Amygdala (tissue), 56 donors: ENCODE results near the gene KRTAP3-3.

Experiments
- DNase-seq, 56 donors: peaks; one replicate each; lab custom pipeline; 2025; lab: John Stamatoyannopoulos, UW

The KRTAP3-3 gene

GRCh38 chr17:41008811-41009210 lies 14.8 kb upstream of the KRTAP3-3 start, which contains the start of gene KRTAP3-1:
KRTAP3-1 (minus strand) TSS chr17:41009128; CDS start chr17:41009074, 54 bp downstream.
- no peak for DNase-seq

DNA sequence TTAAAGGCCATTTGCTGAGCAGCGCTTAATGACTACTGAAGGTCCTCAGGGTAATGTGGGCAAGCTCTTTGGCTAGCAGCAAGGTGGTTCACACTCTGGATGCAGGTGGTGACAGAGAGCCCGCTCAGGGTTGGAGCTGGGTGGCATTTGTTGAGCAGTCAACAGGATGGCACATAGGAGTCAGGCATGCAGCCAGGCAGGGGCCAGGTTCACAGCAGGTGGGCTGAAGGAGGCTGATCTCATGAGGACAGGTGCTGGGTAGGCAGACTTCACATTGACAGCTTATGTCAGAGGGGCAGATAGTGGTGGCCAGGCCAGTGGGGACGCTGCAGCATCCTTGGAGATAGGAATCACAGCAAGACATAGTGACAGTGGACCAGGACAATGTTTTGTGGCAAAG lies 10.4 kb upstream of the KRTAP3-3 start:
- no peak for DNase-seq

GRCh38 chr17:41003926-41004325 lies 10.0 kb upstream of the KRTAP3-3 start:
- DNase-seq = no peak

- no peak for DNase-seq
Measured at GRCh38 chr17:41002814-41003213, 8.8 kb upstream of the KRTAP3-3 start.

DNA sequence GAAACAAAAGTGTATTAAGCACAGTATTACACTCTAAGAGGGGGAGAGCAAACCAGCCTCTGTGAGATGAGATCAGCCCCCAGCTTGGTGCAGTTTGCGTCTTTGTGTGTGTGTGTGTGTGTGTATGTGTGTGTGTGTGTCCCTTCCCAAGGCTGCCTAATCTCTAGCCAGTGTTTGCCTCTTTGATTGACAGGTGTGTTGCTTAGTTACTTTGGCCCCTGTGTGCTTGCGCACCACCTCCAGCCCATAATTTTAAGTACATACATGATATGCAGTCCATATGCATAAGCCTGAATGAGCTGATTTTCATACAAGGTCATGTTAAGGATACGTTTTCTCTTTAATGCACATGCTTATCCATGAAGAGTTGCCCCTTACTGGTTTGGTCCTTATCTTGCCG lies 7.8 kb upstream of the KRTAP3-3 start:
- DNase-seq = no peak

GRCh38 chr17:40999563-40999962 lies 5.6 kb upstream of the KRTAP3-3 start, which contains the start of gene KRTAP3-2:
KRTAP3-2 (minus strand) TSS chr17:40999906; CDS start chr17:40999853, 53 bp downstream.
- peak in 2 of 56 donors; percentile 0 to 3 for DNase-seq

GRCh38 chr17:40997361-40997760 lies 3.4 kb upstream of the KRTAP3-3 start:
- no peak for DNase-seq

DNA sequence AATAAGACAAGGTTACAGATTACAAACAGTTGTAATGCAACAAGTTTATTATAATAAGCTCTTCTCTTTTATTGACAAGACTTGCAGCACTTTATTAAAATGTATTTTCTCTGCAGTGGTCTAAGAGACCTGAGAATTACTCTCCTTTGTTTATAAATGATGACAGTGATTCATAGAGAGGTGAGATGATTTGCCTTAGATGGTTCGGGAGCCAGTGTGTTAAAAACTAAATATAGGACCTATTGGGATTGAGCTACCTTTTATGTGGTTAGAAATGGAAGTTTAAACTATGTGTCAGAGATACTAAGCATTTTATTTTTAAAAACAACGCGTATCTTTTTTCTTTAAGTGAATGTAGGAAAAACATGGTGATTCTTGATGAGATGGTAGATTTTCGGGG lies 2.9 kb upstream of the KRTAP3-3 start:
- DNase-seq = no peak

- DNase-seq = no peak
Measured at GRCh38 chr17:40995116-40995515, 1.2 kb upstream of the KRTAP3-3 start.

DNA sequence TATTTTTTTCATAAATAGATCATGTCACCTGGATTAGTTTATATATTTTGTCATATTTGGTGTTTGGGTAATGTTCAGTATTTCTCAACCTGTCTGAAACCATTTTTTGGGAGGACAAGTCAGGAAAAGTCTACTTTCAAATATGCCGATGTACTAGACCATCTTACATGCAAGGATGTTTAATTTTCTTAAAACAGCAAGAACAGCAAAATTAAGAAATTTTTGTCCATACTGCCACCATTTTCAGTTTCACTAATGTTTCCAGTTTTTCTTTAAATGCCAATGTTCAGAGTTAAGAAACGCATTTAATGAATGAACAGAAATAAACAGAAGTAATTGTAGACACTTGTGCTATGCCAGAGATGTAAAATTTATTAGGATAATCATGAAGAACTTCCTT lies 880 bp downstream of the KRTAP3-3 start:
- DNase-seq = no peak

DNA sequence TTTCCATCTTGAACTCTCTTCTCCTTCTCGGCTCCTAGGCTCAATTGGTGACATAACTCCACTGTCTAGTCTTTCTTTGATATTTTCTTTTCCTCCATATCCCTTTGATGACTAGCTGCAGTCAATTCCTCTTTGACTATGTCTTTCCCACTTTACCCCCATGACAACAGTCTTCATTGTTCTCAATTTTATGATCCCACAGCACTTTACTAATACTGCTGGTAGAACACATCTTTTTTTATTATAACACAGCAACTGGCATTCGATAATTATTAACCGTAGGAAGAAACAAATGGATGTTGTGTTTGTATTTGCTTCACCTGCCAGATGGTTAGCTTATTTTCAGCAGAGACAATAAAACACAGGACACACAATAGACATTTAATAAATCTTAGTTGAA lies 1.3 kb downstream of the KRTAP3-3 start:
- no peak for DNase-seq

GRCh38 chr17:40986920-40987319 lies 7.0 kb downstream of the KRTAP3-3 start:
- DNase-seq = no peak

DNA sequence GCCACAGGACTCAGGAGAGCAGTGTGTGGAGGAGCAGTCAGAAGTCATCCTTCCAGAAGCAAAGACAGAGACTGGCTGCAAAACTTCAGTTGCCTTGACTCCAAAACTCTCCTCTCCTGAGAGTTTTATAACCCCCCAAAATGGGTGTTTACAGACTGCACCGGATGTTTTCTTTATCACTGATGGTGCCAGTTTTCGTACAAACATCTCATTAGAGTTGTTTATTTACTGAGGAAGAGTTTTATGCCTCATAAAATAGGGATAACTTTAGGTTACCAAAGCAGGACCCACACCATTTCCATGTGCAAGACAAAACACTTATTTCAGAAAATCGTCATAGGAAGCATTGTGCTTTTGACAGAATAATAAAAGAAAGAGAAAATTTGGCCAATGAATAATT lies 9.7 kb downstream of the KRTAP3-3 start, which contains the start of gene KRT40:
Gene KRT40 (minus strand): TSS at position 101 of the 400 bp plus-strand sequence. CDS start 53 bp downstream, at position 48.
- no peak for DNase-seq

DNA sequence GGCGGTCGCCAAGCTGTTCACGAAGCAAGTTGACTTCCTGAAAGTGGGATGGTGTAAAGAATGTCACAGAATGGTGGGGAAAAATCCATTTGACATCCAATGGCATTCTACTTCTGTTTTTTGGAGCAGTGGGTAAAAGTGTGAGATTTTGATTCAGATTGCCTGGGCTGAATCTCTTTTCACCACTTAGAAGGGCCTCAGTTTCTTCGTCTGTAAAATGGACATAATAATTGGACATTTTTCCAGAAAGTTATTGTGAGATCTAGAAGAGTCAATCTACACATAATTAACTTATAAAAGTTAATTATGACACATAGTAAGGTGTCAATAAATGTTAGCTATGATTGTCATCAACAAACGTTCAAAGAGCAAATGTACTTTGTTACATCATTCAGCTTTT lies 12.8 kb downstream of the KRTAP3-3 start:
- DNase-seq = no peak

- peak in 23 of 56 donors; percentile 1 to 46 (median 12) for DNase-seq
Measured at GRCh38 chr17:40980596-40980995, 13.4 kb downstream of the KRTAP3-3 start.

DNA sequence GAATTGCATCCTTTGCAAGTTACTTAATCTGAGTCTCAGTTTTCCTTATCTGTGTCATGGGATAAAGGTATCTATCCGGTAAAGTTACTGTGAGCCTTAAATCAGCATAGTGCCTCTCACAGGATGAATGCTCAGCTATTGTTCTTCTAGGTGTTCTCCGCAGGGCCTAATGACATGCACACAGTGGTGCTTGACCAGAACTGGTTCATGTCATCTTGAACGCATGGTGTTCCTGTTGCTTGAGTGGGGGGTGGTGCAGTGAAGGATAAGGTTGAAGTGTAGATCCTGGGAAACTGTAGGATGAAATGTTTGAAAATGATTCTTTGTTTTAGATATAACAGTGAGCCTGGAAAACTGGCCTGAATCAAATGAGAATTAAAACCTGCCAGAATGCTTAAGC lies 13.8 kb downstream of the KRTAP3-3 start:
- DNase-seq = no peak

DNA sequence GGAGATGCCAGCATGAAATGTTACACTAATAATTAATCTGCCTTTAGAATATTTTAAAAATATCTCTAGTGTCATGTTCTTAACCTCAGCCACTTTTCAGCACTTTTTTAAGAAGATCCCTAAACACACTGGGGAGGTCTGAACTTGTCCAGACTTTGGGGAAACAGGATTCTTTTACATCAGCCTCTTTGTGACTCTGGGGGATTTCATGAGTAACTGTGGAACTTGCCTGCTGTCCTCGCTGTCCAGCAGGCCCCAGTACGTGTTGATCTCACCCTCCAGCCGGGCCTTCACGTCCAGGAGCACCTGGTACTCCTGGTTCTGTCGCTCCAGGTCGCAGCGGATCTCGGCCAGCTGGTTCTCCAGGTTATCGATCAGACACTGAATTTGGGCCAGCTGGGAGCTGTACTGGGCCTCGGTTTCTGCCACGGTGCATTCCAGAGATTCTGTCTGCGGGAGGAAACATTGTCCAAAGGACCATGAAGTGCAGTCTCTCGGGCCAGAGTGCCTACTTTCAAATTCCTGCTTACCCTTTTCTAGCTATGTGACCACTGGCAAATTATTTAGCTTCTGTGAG lies 15.3 kb downstream of the KRTAP3-3 start:
- DNase-seq = no peak

DNA sequence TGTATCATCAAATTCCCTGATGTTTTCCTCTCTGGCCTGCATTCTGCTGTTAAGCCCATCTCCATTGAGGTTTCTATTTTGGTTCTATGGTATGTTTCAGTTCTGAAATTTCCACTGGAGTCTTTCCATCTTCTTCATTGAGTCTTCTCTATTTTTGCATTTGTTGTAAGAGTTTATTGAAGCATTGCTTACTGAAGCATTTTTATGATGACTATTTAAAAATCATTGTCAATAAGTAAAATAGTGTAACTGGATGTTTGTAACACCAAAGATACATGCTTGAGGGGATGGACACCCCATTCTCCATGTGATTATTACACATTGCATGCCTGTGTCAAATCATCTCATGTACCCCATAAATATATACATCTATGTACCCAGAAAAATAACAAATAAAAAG lies 18.4 kb downstream of the KRTAP3-3 start:
- no peak for DNase-seq

DNA sequence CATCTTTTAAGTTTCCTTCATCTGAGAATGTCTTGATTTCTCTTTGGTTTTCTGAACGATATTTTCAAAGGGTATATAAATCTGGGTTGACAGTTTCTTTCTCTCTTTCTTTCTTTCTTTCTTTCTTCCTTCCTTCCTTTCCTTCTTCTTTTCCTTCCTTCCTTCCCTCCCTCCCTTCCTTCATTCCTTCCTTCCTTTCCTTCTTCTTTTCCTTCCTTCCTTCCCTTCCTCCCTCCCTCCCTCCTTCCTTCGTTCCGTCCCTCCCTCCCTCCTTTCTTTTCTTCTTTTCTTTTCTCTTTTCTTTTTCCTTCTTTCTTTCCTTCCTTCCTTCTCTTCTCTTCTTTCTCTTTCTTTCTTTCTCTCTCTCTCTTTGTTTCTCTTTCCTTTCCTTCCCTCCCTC lies 19.6 kb downstream of the KRTAP3-3 start:
- DNase-seq = no peak

- DNase-seq = no peak
Measured at GRCh38 chr17:40967582-40967981, 26.4 kb downstream of the KRTAP3-3 start.

GRCh38 chr17:40966848-40967247 lies 27.1 kb downstream of the KRTAP3-3 start, which contains the start of gene KRT39:
KRT39 (minus strand) TSS chr17:40966948; CDS start chr17:40966856, 92 bp downstream.
- no peak for DNase-seq

- no peak for DNase-seq
Measured at GRCh38 chr17:40963838-40964237, 30.1 kb downstream of the KRTAP3-3 start.
